Hepatocyte (in vitro differentiated cells): ENCODE measurements around the gene STARD5.

Experiments used
- CTCF ChIP-seq: fragments of 200-600 bp; sonication (generic); IDR thresholded peaks from 2 replicates; pipeline ENCODE4 v1.5.1; 2016; ENCODE audit warnings: antibody characterized with exemption, mild to moderate bottlenecking; ENCODE audit not compliant: poor library complexity
- EZH2 ChIP-seq: fragments of 200-600 bp; sonication (generic); IDR thresholded peaks from 2 replicates; pipeline ENCODE4 v1.6.1; 2016; ENCODE audit warnings: antibody characterized with exemption, mild to moderate bottlenecking, borderline replicate concordance
- EZH2phosphoT487 ChIP-seq: fragments of 200-600 bp; sonication (generic); IDR thresholded peaks from one replicate; pipeline ENCODE4 v1.6.1; 2018; ENCODE audit warnings: antibody characterized with exemption, mild to moderate bottlenecking, low read depth, moderate library complexity; ENCODE audit not compliant: unreplicated experiment, severe bottlenecking

- TF ChIP-seq CTCF (no peak), EZH2 (no peak), EZH2phosphoT487 (no peak)
These were observed 24.8 kb downstream of the STARD5 start for GRCh38 chr15:81299156-81299555.
